Measurements from ENCODE around the gene SLC25A29. TPM values are rescaled to one million over a fixed set of nuclear protein-coding genes. Genes with fewer than 3 reads are reported as not detected.
"Not testable (repeated sequence)": the region's sequence is repeated elsewhere in the genome, so short reads cannot be mapped to it uniquely, and the experiment has no call there.

SLC25A29 gene
- total and polyA plus RNA-seq, 12 donors: 11.0 to 70.7 (median 23.6) TPM

DNA sequence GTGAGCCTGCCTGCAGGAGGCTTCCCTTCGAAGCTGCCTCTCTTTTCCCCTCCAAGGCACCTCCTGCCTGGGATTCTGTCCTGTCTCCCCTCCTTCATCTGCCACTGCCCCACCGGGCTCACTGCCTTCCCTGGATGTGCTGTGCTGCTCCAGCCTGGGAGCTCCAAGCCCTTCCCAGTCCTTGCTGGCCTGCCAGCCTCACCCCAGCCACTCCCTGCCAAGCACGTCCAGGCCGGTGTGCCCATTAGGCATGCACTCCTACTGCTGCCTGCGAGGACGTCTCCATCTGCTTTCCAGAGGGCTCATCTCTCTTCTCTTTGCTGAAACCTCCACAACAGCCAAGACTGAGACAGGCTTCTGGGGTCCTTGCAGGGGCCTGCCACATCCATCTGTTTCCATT lies 8.5 kb upstream of the SLC25A29 start:
- WGBS, 2 donors: 92 to 94% methylated on average over 6 of the region's 6 CpGs
- no peaks in the 10 kb centered on the region for H3K27me3 ChIP-seq
- intact Hi-C loops (cut with DNase I): no loop called here
- TF ChIP-seq, protein P1, sequence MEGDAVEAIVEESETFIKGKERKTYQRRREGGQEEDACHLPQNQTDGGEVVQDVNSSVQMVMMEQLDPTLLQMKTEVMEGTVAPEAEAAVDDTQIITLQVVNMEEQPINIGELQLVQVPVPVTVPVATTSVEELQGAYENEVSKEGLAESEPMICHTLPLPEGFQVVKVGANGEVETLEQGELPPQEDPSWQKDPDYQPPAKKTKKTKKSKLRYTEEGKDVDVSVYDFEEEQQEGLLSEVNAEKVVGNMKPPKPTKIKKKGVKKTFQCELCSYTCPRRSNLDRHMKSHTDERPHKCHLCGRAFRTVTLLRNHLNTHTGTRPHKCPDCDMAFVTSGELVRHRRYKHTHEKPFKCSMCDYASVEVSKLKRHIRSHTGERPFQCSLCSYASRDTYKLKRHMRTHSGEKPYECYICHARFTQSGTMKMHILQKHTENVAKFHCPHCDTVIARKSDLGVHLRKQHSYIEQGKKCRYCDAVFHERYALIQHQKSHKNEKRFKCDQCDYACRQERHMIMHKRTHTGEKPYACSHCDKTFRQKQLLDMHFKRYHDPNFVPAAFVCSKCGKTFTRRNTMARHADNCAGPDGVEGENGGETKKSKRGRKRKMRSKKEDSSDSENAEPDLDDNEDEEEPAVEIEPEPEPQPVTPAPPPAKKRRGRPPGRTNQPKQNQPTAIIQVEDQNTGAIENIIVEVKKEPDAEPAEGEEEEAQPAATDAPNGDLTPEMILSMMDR (IDR thresholded peaks at IDR 0.05): no peak
- no peaks in the 10 kb centered on the region for H3K36me3 ChIP-seq
- no peak overlapping the region for H3K27ac ChIP-seq
- no peak for DNase-seq
- ATAC-seq: no peak
- peaks cover 0 to 30% (median 20%) of the 10 kb centered on the region in 9 donors for H3K4me1 ChIP-seq
- no peak overlapping the region for H3K4me3 ChIP-seq
- no peaks in the 10 kb centered on the region for H3K9me3 ChIP-seq

DNA sequence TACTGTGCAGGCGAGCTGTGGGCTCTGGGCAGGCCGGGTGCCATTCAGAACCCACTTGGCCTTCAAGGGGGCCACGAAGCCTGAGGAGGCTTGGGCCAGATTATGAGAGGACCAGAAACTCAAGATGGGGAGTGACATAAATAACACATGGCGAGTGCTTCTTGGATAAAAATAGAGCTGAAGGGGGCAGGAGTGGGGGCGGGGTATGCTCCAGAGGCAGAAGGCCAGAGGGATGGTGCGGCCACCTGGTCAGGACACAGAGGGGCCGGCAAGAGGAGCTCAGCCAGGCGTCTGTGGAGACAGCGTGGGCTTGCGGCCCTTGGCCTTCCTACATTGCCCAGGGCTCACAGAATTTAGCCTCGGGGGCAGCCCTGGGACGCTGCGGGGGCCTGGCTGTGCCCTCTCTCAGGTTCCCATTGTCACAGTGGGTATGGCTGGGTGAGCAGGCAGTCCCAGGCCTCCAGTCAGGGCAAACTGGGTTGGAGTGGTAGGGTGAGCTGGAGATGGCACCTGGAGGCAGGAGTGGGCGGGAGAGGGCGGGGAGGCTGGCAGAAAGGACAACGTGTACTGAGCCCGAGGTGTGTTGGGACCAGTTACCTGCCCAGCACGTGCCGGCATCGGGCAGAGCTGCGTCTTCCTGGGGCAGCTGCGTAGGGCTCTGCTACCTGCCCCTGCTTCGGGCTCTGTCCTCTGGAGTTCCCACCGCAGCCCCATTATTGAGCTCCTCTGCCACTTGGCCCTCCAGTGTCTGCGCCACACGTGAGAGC lies 7.4 kb upstream of the SLC25A29 start:
- Histone ChIP-seq H3K4me1 (peaks cover 0 to 39% (median 28%) of the 10 kb centered on the region in 9 donors), H3K36me3 (no peaks in the 10 kb centered on the region), H3K9me3 (no peaks in the 10 kb centered on the region), H3K4me3 (no peak overlapping the region), H3K27ac (no peak overlapping the region), H3K27me3 (no peaks in the 10 kb centered on the region)
- TF ChIP-seq, protein P1 (IDR thresholded peaks at IDR 0.05): no peak
- no peak for DNase-seq
- 79 to 82% methylated on average over 26 of the region's 26 CpGs for WGBS, 2 donors
- intact Hi-C loops (cut with DNase I): no loop called here
- no peak for ATAC-seq

DNA sequence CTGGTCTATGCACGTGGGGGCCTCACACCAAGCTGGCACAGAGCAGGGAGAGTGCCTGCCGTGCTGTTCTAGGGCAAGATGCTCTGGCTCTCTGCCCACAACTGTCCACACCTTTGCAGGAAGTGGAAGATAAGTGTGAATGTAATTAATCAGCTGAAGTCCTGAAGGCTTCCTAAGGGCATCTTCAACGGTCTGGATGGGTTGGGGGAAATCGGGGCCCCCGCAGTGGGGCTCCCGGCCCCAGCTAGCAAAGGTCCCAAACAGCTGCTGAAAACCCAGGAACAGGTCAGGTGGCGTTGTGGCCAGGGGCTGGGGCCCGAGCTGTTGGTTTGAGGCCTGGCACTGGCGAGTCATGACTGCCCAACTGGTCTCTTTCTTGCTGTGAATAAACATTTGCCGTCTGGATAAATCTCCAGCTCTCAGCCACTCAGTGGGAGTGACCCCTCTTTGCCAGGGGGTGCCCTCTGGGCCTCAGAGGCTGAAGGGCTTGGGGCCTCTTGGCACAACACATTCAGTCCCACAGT lies 6.7 kb upstream of the SLC25A29 start:
- WGBS, 2 donors: 40 to 41% methylated on average over 10 of the region's 10 CpGs
- no peaks in the 10 kb centered on the region for H3K27me3 ChIP-seq
- no peaks in the 10 kb centered on the region for H3K36me3 ChIP-seq
- DNase-seq: no peak
- TF ChIP-seq, protein P1 (IDR thresholded peaks at IDR 0.05): no peak
- no peak overlapping the region for H3K4me3 ChIP-seq
- no peak for ATAC-seq
- intact Hi-C loops (cut with DNase I): no loop called here
- peaks cover 0 to 40% (median 22%) of the 10 kb centered on the region in 9 donors for H3K4me1 ChIP-seq
- no peak overlapping the region for H3K27ac ChIP-seq
- no peaks in the 10 kb centered on the region for H3K9me3 ChIP-seq

DNA sequence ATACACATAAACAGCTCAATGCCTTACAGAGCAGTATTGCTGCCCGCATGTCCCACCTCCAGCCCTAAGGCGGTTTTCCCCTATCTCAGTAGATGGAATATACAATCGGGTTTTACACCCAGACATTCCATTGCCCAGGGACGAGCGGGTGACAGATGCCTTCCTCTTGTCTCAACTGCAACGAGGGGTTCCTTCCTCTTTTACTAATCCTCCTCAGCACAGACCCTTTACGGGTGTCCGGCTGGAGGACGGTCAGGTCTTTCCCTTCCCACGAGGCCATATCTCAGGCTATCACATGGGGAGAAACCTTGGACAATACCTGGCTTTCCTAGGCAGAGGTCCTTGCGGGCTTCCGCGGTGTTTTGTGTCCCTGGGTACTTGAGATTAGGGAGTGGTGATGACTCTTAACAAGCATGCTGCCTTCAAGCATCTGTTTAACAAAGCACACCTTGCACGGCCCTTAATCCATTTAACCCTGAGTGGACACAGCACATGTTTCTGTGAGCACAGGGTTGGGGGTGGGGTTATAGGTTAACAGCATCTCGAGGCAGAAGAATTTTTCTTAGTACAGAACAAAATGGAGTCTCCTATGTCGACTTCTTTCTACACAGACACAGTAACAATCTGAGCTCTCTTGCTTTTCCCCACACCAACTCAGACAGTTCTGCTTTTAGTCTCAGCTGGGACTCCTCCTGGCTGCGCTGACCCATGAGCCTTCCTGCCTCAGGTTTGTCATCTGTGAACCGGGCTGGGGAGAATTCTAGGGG lies 6.0 kb upstream of the SLC25A29 start:
- intact Hi-C loops (cut with DNase I); H3K27ac ChIP-seq; H3K36me3 ChIP-seq; H3K9me3 ChIP-seq; H3K4me3 ChIP-seq; ATAC-seq; H3K27me3 ChIP-seq; DNase-seq: not testable (repeated sequence)
- peaks cover 1 to 41% (median 22%) of the 10 kb centered on the region in 9 donors for H3K4me1 ChIP-seq
- 33 to 34% methylated on average over 18 of the region's 18 CpGs for WGBS, 2 donors
